Lung (tissue), 12 donors: Measurements from ENCODE around the gene C12orf75. TPM values are rescaled to one million over a fixed set of nuclear protein-coding genes. Genes with fewer than 3 reads are reported as not detected.

Experiments used
- ATAC-seq: fragments of 200-7000 bp; cut with Tn5 transposase; one replicate; pipeline ENCODE4 v1.9.1; 2020; ENCODE audit warnings: moderate number of reproducible peaks; ENCODE audit not compliant: insufficient read depth, low FRiP score
- DNase-seq, 3 donors: peaks; one replicate each; pipeline ENCODE4 v3.0.0-alpha.2; 2013 to 2017
- H3K27ac ChIP-seq, 2 donors: one replicate each; pipeline ENCODE4 v1.5.1; 2013; ENCODE audit warnings: mild to moderate bottlenecking in 2 of 2, moderate library complexity in 2 of 2, control low read depth in 1 of 2, inconsistent platforms in 1 of 2, low read depth in 1 of 2, low read length in 1 of 2
- H3K27me3 ChIP-seq, 3 donors: one replicate each; pipeline ENCODE4 v1.5.1; 2013; ENCODE audit warnings: low read length in 2 of 3; ENCODE audit not compliant: control insufficient read depth in 3 of 3, insufficient read depth in 3 of 3
- H3K36me3 ChIP-seq, 4 donors: one replicate each; pipeline ENCODE4 v1.5.1; 2013; ENCODE audit warnings: low read length in 4 of 4, mild to moderate bottlenecking in 1 of 4, moderate library complexity in 1 of 4; ENCODE audit not compliant: control insufficient read depth in 4 of 4, insufficient read depth in 4 of 4
- H3K4me1 ChIP-seq, 5 donors: one replicate each; pipeline ENCODE4 v1.5.1; 2013; ENCODE audit warnings: low read length in 5 of 5, mild to moderate bottlenecking in 2 of 5, moderate library complexity in 1 of 5; ENCODE audit not compliant: control insufficient read depth in 5 of 5, insufficient read depth in 5 of 5
- H3K4me3 ChIP-seq: one replicate; pipeline ENCODE4 v1.5.1; 2013; ENCODE audit warnings: mild to moderate bottlenecking, control low read depth, moderate library complexity
- H3K9ac ChIP-seq, 2 donors: one replicate each; pipeline ENCODE4 v1.5.1; 2013; ENCODE audit warnings: low read length in 2 of 2, control low read depth in 1 of 2; ENCODE audit not compliant: insufficient read depth in 1 of 2
- H3K9me3 ChIP-seq, 4 donors: one replicate each; pipeline ENCODE4 v1.5.1; 2013; ENCODE audit warnings: low read length in 3 of 4, mild to moderate bottlenecking in 1 of 4, moderate library complexity in 1 of 4; ENCODE audit not compliant: control insufficient read depth in 4 of 4, insufficient read depth in 3 of 4
- WGBS, 2 donors: extraction: QIAGEN DNeasy Blood & Tissue Kit; methylation state at CpG; one replicate each; pipeline ENCODE4 v1.1.7; 2013; 5-methylcytosine and 5-hydroxymethylcytosine counted together
- polyA plus RNA-seq, 2 donors: library from polyadenylated mRNA; stranded (reverse); fragments of 200-250 nt; gene quantifications; one replicate each; pipeline ENCODE4 v1.2.1, GENCODE V29; 2013
- total RNA-seq, 2 donors: library from RNA; depleted of rRNA in 1 of 2; stranded (reverse); fragments of >200 nt in 1 of 2; gene quantifications; one replicate each; pipeline ENCODE4 v1.2.1, GENCODE V29; 2014 to 2021
- TF ChIP-seq, protein P1 (sequence below): IDR thresholded peaks from 2 replicates; pipeline ENCODE4 v1.5.1; 2012; ENCODE audit warnings: mild to moderate bottlenecking; ENCODE audit errors: control extremely low read depth, extremely low read depth
- donor health status: control.
- donor health status: control.
- donor health status: Bipolar disorder and iron deficiency.
- donor health status: healthy.
- donor health status: DM: yes; HTN: yes; CAD: no.

C12orf75 gene
- total and polyA plus RNA-seq, 4 donors, result 7.0 to 26.7 (median 17.2) TPM

DNA sequence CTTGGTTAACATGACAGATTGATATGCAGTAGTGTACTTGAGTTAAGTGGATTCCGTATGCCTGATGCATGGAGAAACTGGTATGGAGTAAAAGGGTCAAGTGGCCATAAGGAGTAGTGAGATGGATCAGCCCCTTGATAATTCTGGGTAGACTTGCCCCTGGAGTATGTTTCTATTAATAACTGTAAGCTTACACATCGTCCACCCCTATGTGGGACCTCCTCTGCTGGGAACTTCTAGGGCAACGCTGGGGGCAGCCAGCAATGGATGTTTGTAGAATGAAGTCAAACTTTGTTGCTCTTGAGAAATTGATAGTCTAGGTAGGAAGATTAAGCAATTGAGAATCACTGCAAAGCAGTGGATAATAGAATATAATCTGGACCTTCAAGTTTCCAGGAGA, 3.5 kb downstream of the C12orf75 start:
- Histone ChIP-seq H3K36me3 (no peaks in the 10 kb centered on the region), H3K9me3 (no peaks in the 10 kb centered on the region), H3K27ac (no peak overlapping the region), H3K4me1 (peaks cover 0 to 12% (median 2%) of the 10 kb centered on the region in 5 donors), H3K27me3 (peaks cover 0 to 2% (median 0%) of the 10 kb centered on the region in 3 donors), H3K4me3 (no peak overlapping the region), H3K9ac (no peak overlapping the region)
- DNase-seq, result no peak
- TF ChIP-seq, protein P1, sequence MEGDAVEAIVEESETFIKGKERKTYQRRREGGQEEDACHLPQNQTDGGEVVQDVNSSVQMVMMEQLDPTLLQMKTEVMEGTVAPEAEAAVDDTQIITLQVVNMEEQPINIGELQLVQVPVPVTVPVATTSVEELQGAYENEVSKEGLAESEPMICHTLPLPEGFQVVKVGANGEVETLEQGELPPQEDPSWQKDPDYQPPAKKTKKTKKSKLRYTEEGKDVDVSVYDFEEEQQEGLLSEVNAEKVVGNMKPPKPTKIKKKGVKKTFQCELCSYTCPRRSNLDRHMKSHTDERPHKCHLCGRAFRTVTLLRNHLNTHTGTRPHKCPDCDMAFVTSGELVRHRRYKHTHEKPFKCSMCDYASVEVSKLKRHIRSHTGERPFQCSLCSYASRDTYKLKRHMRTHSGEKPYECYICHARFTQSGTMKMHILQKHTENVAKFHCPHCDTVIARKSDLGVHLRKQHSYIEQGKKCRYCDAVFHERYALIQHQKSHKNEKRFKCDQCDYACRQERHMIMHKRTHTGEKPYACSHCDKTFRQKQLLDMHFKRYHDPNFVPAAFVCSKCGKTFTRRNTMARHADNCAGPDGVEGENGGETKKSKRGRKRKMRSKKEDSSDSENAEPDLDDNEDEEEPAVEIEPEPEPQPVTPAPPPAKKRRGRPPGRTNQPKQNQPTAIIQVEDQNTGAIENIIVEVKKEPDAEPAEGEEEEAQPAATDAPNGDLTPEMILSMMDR, result no peak
- no peak for ATAC-seq
- WGBS, 2 donors, result 67 to 77% methylated on average over 3 of the region's 3 CpGs

DNA sequence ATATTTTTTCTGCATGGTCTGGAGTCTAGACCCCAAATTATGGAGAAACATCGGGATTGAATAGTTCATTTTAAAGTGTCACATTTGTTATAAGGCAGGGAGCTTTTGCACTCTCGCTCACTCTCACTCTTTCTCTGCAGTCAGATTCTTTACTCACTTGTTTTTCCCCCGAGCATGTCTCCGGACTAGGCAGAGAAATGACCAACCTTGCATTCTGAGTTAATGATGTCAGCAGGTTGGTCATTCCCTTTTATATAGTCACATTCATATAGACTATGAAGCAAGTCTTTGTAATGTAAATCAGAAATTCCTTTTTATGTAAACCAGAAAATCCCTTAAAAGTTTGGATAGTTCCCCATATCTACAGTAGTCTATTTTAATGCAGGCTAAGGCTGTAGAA, 4.1 kb downstream of the C12orf75 start:
- H3K9me3 ChIP-seq, result no peaks in the 10 kb centered on the region
- H3K4me3 ChIP-seq, result no peak overlapping the region
- DNase-seq (no peak), ATAC-seq (no peak)
- H3K27me3 ChIP-seq, result peaks cover 0 to 2% (median 0%) of the 10 kb centered on the region in 3 donors
- 85 to 93% methylated on average over 4 of the region's 4 CpGs for WGBS, 2 donors
- no peak overlapping the region for H3K9ac ChIP-seq
- H3K36me3 ChIP-seq, result no peaks in the 10 kb centered on the region
- H3K27ac ChIP-seq, result no peak overlapping the region
- TF ChIP-seq, protein P1, result no peak
- peaks cover 0 to 12% (median 2%) of the 10 kb centered on the region in 5 donors for H3K4me1 ChIP-seq

DNA sequence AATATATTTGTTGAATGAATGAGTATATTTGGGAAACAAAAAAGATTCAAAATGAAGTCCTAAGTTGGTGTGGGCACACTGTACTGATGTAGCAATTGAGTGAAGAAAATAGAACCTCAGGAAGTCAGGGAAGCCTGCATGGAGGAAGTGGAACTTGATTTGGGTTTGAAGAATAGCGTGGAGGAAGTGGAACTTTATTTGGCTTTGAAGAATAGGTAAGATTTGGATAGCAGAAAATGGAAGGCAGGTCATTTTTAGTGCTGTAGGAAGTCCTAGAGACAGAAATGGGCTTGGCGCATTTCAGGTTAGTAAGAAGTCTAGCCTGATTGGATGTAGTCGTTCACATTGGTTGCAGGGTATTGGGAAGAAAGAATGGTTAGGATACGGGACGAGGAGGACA, 5.4 kb downstream of the C12orf75 start:
- H3K27ac ChIP-seq, result no peak overlapping the region
- no peak overlapping the region for H3K9ac ChIP-seq
- peaks cover 0 to 2% (median 0%) of the 10 kb centered on the region in 3 donors for H3K27me3 ChIP-seq
- no peak overlapping the region for H3K4me3 ChIP-seq
- ATAC-seq (no peak), DNase-seq (no peak)
- peaks cover 0 to 3% (median 1%) of the 10 kb centered on the region in 4 donors for H3K9me3 ChIP-seq
- TF ChIP-seq, protein P1, result no peak
- peaks cover 0 to 12% (median 0%) of the 10 kb centered on the region in 5 donors for H3K4me1 ChIP-seq
- H3K36me3 ChIP-seq, result no peaks in the 10 kb centered on the region
- WGBS, 2 donors, result 79 to 90% methylated on average over 5 of the region's 5 CpGs

DNA sequence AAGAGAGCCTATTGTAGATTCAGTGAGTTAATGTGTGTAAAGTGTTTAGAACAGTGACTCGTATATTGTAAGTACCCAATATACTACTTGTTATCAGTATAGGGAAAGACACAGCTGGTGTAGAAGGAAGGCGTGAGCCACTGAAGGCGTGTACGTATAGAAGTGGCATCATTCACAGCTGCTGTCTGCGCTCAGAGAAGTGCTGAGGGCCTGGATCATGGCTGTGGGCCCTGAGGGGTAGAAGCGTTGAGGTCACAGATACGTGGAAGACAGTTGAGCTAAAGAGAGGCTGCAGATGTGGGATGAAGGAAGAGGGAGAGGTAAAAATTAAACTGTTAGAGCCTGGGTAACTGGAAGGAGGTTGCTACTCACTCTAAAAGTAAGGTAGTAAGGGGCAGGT, 5.9 kb downstream of the C12orf75 start:
- ATAC-seq, result no peak
- Histone ChIP-seq H3K27ac (no peak overlapping the region), H3K27me3 (peaks cover 0 to 2% (median 0%) of the 10 kb centered on the region in 3 donors), H3K4me1 (peaks cover 0 to 11% (median 0%) of the 10 kb centered on the region in 5 donors), H3K9ac (no peak overlapping the region), H3K4me3 (no peak overlapping the region), H3K9me3 (peaks cover 0 to 4% (median 1%) of the 10 kb centered on the region in 4 donors), H3K36me3 (no peaks in the 10 kb centered on the region)
- no peak for DNase-seq
- WGBS, 2 donors, result 92 to 96% methylated on average over 7 of the region's 7 CpGs
- TF ChIP-seq, protein P1, result no peak
